Measurements from ENCODE around the gene NRROS.

- TF ChIP-seq CTCF (conservative IDR thresholded peaks at IDR 0.05; ENCODE audit: low read depth, low read length) (no peak), EZH2 (IDR thresholded peaks at IDR 0.05; ENCODE audit: borderline replicate concordance, low read depth, low read length, poor library complexity, severe bottlenecking) (no peak)
These were observed 29.5 kb upstream of the NRROS start for GRCh38 chr3:196609805-196610515.

Data from A673 (cell line).